T-helper 2 cell treated with Interferon-gamma antibody and Interleukin-4, amounts not matched to agents 100 ng/mL and 5 ng/mL, for 36 hours (primary cell): ENCODE data around the gene RGS6. TPM values are rescaled to one million over a fixed set of nuclear protein-coding genes. Genes with fewer than 3 reads are reported as not detected.

Experiments used
- intact Hi-C: fragments of 100-400 bp; cut with micrococcal nuclease; formaldehyde crosslinking; loops from one replicate; pipeline ENCODE4 v1.15.1; 2023
- total RNA-seq: library from RNA; stranded (reverse); gene quantifications from 2 replicates; pipeline ENCODE4 v1.2.3, GENCODE V29; 2022

Gene RGS6
- total RNA-seq, 1 donor from 2014 or later = 0.18 TPM

- intact Hi-C loops = no loop called here
Observed at GRCh38 chr14:71943695-71944018, 11.4 kb downstream of the RGS6 start.

DNA sequence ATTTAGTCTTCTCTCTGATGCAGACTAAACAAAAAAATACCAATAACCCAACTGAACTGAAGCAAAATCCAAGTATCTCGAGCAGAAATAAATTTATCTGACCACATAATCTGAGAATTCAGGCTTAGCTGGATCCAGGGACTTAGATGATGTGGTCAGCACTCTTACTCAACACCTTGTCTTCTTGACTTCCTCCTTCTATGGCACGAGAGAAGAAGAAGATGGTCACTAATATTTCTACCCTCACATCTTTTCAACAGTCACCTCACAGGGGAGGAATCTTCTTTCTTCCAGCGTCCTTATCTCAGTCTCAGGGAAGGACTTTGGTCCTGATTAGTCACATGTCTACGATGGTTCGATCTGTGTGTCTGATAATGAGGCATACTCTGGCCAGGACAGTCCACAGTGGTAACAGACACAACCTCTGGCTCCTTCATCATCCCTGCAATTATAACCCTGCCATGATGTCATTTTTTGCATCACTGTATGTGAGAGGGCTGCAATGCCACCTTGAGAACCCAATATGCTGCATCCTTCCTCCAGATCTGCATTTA is 15.8 kb downstream of the RGS6 start:
- intact Hi-C loops = no loop called here

- intact Hi-C loops = no loop called here
Observed at GRCh38 chr14:71952381-71953363, 20.4 kb downstream of the RGS6 start.

- intact Hi-C loops = no loop called here
Observed at GRCh38 chr14:71956920-71957563, 24.8 kb downstream of the RGS6 start.

DNA sequence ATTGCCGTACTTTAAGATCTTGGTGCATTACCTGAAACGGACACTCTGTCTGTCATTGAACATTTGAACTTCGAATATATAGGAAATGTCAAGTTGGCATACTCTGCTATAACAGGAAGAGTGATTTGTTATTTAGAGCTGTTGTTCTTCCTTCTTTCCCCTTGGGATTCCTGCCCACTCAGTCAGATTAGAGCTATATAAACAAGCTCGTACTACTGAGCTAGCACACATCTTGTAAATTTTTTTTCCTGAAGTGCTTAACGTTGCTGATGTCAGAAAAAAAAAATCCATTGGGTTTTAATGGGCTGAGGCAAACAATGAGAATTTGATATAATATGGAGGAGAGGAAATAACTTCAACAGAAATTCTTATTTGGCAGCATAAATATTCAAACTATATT is 26.8 kb downstream of the RGS6 start:
- intact Hi-C loops = no loop called here

- intact Hi-C loops = no loop called here
Observed at GRCh38 chr14:71960494-71961353, 28.5 kb downstream of the RGS6 start.

DNA sequence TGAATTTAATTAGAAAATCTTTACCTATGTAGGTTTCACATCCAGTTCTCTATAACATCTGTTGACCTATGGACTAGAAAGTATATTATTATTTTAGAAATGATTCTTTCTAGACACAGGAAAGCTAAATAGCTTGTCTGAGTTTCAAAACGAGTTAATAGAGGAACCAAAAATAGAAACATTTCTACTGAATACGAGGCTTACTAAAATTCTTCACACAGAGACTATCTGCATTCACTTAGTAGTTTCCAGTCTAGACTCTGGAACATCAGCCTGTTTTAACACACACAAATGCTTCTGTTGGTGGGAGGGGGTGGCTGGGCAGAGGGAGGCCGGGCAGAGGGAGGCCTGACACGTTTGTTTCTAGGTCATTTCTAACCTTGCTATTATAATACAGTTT is 29.7 kb downstream of the RGS6 start:
- intact Hi-C loops = no loop called here

DNA sequence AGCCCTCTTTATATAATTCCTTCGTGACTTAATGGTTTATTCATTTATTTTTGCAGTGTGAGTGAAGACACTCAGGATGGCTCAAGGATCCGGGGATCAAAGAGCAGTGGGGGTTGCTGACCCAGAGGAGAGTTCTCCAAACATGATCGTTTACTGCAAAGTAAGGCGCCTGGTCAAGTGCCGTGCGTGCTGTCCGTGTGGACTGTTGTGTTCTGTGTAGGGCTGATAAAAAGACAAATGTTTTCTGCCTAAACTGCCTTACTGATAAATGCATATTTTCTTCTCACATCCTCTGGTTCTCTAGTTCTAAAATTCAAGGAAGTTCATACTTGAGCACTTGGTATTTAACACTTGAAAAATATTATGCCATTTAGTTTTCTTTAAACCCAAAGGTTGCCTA is 32.5 kb downstream of the RGS6 start:
- intact Hi-C loops = no loop called here

- intact Hi-C loops = no loop called here
Observed at GRCh38 chr14:71966528-71966927, 34.3 kb downstream of the RGS6 start.

GRCh38 chr14:71967704-71968103 is 35.5 kb downstream of the RGS6 start:
- intact Hi-C loops = no loop called here

- intact Hi-C loops = no loop called here
Observed at GRCh38 chr14:71970272-71970671, 38.0 kb downstream of the RGS6 start.

DNA sequence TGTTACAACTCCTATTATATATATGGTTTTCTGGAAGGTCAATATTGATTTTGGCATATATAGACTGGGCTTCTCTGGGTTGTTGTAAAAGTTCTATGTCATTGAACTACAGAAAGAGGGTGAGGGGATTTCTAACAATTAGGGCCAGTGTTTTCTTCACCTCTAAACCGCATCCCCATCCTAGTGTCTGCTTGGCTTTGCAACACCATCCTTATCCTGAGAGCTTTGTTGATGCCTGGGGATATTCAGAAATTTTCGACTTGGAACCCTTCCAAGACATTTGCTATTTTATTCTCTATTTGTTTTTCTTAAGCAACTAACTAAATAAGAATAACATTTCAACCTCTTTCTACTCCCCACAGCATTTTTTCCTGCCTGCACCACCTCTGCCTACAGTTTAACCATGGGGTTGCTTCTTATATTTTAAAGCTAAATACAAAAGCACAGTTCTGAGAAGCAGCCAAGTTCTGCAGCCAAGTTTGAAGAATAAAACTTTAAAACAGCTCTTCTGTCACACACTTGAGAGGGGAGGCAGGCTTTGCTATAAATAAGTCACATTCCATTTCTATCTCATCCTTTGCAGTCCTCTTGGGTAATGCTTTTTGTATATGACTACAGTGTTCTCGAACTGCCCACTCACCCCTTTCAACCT is 53.4 kb downstream of the RGS6 start:
- intact Hi-C loops = no loop called here

DNA sequence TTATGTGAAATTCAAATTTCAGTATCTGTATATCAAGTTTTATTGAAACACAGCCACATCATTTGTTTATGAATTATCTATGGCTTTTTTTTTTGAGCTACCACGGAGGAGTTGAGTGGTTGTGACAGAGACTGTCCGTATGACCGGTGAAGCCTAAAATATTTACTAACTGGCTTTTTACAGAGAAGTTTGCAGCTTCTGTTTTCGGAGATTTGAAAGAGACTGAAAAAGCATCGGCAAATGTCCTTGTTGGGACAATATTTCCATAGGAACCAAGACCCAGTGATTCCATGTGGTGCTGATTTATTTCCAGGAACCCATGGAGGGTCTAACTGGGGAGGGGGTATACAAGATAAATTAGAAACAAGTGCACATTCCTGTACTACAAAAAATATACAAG is 56.2 kb downstream of the RGS6 start:
- intact Hi-C loops = no loop called here

- intact Hi-C loops = no loop called here
Observed at GRCh38 chr14:71988939-71989338, 56.7 kb downstream of the RGS6 start.

- intact Hi-C loops = no loop called here
Observed at GRCh38 chr14:71994416-71994815, 62.2 kb downstream of the RGS6 start.

GRCh38 chr14:71995741-71996140 is 63.5 kb downstream of the RGS6 start:
- intact Hi-C loops = no loop called here

DNA sequence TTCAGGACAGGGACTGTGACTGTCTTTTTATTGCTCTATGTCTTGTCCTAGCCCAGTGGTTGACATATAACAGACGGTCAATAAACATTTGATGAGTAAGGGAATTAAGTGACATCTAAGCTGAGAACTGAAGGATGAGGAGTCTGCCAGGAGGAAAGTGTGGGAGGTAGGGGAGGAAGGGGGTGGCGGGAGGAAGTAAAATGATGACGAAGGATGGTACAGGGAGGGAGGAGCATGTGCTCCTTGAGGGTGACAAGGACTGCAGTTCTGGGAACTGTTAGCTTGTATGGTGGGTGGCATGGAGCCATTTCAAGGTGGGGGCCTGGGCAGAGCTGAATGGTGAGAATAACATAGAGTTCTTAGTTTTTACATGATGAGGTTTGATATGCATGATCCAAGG is 64.4 kb downstream of the RGS6 start:
- intact Hi-C loops = no loop called here

- intact Hi-C loops = no loop called here
Observed at GRCh38 chr14:72000907-72001306, 68.7 kb downstream of the RGS6 start.

- intact Hi-C loops = no loop called here
Observed at GRCh38 chr14:72002731-72003130, 70.5 kb downstream of the RGS6 start.

DNA sequence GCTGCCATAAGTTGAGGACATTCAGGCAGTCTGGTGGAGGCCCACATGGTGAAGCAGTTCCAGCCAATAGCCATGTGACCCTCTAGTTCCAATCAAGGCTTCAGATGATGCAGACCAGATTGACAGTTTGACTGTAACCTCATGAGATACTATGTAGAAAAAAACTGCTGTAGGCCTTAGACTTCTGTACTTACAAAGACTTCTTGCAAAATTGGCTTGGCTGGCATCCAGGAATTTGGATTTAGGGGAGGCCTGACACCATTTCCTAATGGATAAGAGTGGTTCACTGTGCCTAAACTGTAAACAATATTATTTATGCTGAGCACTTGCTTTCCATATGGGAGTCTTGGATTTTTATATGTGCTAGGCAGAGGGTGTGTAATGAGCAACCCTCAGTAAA is 76.4 kb downstream of the RGS6 start:
- intact Hi-C loops = no loop called here

- intact Hi-C loops = no loop called here
Observed at GRCh38 chr14:72010474-72010873, 78.2 kb downstream of the RGS6 start.
